ENCODE data around the gene SLC4A1. TPM values are rescaled to one million over a fixed set of nuclear protein-coding genes. Genes with fewer than 3 reads are reported as not detected.

The SLC4A1 gene
- total RNA-seq, 4 donors from 2014 or later = 2.4 TPM; not detected in 3

GRCh38 chr17:44199553-44200477, 68.1 kb downstream of the SLC4A1 start, which contains the start of gene ATXN7L3:
ATXN7L3 (minus strand) TSS chr17:44199884; CDS start chr17:44198070, 1,814 bp downstream.
- peak within 1 kb of the TSS; percentile 71 for H3K4me3 ChIP-seq (ENCODE audit: low read depth, poor library complexity, severe bottlenecking)
- DNase-seq (ENCODE audit: low spot score in 2 of 2) = peak; percentile 98 to 100
- intact Hi-C loops (cut with DNase I; ENCODE audit: low total_unique reads) = no loop called here
- 1% methylated on average over 47 to 90 of the region's 126 CpGs for WGBS, 2 donors
- no peak for TF ChIP-seq CTCF (IDR thresholded peaks at IDR 0.05)
- no peak for TF ChIP-seq POLR2A (IDR thresholded peaks at IDR 0.05)

- TF ChIP-seq CTCF (IDR thresholded peaks at IDR 0.05) = no peak
- TF ChIP-seq POLR2A (IDR thresholded peaks at IDR 0.05) = no peak
- 0 to 1% methylated on average over 29 to 30 of the region's 68 CpGs for WGBS, 2 donors
- peak overlapping the region; percentile 71 for H3K4me3 ChIP-seq (ENCODE audit: low read depth, poor library complexity, severe bottlenecking)
- intact Hi-C loops (cut with DNase I; ENCODE audit: low total_unique reads) = no loop called here
- DNase-seq (ENCODE audit: low spot score in 2 of 2) = peak in 1 of 2 donors; percentile 92
Observed at GRCh38 chr17:44198721-44199552, 69.0 kb downstream of the SLC4A1 start.

Small RNAs within 50 kb of the gene (microRNA-seq; reads per million reads assigned to microRNA genes)
- gene MIR6782 (ENCODE audit: borderline number of aligned reads in 1 of 2, borderline replicate concordance in 2 of 2) = 0 reads per million in 2 donors

Other genes with a start within 250 kb of the SLC4A1 start
- gene LSM12, start 201.5 kb downstream of the SLC4A1 start, total RNA-seq = 10 to 100 TPM; 15.0 to 31.7 (median 19.0) TPM
- 10 to 100 TPM; 10.9 to 14.8 (median 12.1) TPM for gene G6PC3, start 197.4 kb downstream of the SLC4A1 start, total RNA-seq
- gene HDAC5, start 144.5 kb downstream of the SLC4A1 start, total RNA-seq = 100 to 1,000 TPM; 179 to 208 (median 190) TPM
- 1 to 10 TPM in 3 of 4 donors, under 1 TPM in 1; 0.97 to 4.3 (median 1.5) TPM for gene HROB, start 126.2 kb downstream of the SLC4A1 start, total RNA-seq
- gene ASB16, start 97.4 kb downstream of the SLC4A1 start, total RNA-seq = 1 to 10 TPM in 1 of 4 donors, not detected in 3; 1.1 TPM
- 10 to 100 TPM; 23.4 to 44.5 (median 34.8) TPM for gene TMUB2, start 81.2 kb downstream of the SLC4A1 start, total RNA-seq
- gene ATXN7L3, start 68.3 kb downstream of the SLC4A1 start, total RNA-seq = 10 to 100 TPM; 62.4 to 77.9 (median 67.8) TPM
- 10 to 100 TPM; 62.4 to 70.8 (median 65.7) TPM for gene UBTF, start 48.5 kb downstream of the SLC4A1 start, total RNA-seq
- gene RUNDC3A, start 40.5 kb upstream of the SLC4A1 start, total RNA-seq = 10 to 100 TPM; 12.6 to 29.5 (median 17.1) TPM
- gene SLC25A39, start 56.7 kb upstream of the SLC4A1 start, total RNA-seq = 100 to 1,000 TPM in 1 of 4 donors, 10 to 100 TPM in 3; 73.4 to 113 (median 90.0) TPM
- 100 to 1,000 TPM; 272 to 295 (median 283) TPM for gene GRN, start 77.2 kb upstream of the SLC4A1 start, total RNA-seq
- 1 to 10 TPM in 3 of 4 donors, under 1 TPM in 1; 0.95 to 2.8 (median 2.4) TPM for gene FAM171A2, start 95.7 kb upstream of the SLC4A1 start, total RNA-seq
- gene ITGA2B, start 121.5 kb upstream of the SLC4A1 start, total RNA-seq = under 1 TPM in 2 of 4 donors, not detected in 2; 0.10 to 0.30 TPM
- gene GPATCH8, start 235.3 kb upstream of the SLC4A1 start, total RNA-seq = 10 to 100 TPM; 31.1 to 43.1 (median 35.6) TPM